Endodermal cell (in vitro differentiated cells): ENCODE results near the gene EMSY. TPM values are rescaled to one million over a fixed set of nuclear protein-coding genes. Genes with fewer than 3 reads are reported as not detected.

Experiments
- DNase-seq: peaks from one replicate; pipeline ENCODE4 v3.0.0-alpha.2; 2017
- H3K27ac ChIP-seq: 2 replicates; pipeline ENCODE4 v1.5.1; 2013; ENCODE audit warnings: mild to moderate bottlenecking, low read depth, low read length, moderate library complexity
- H3K27me3 ChIP-seq: 2 replicates; pipeline ENCODE4 v1.6.1; 2013; ENCODE audit warnings: mild to moderate bottlenecking, low read length, moderate library complexity; ENCODE audit not compliant: insufficient read depth, control insufficient read depth, poor library complexity, severe bottlenecking
- H3K36me3 ChIP-seq: 2 replicates; pipeline ENCODE4 v1.7.0; 2013; ENCODE audit warnings: mild to moderate bottlenecking, low read length, moderate library complexity; ENCODE audit not compliant: control insufficient read depth, insufficient read depth
- H3K4me1 ChIP-seq: one replicate; pipeline ENCODE4 v1.7.0; 2013; ENCODE audit warnings: low read length; ENCODE audit not compliant: control insufficient read depth, insufficient read depth
- H3K4me3 ChIP-seq: 2 replicates; pipeline ENCODE4 v1.5.1; 2013; ENCODE audit warnings: mild to moderate bottlenecking, low read length, moderate library complexity
- H3K9ac ChIP-seq: 2 replicates; pipeline ENCODE4 v1.6.1; 2013; ENCODE audit warnings: mild to moderate bottlenecking, low read length, moderate library complexity; ENCODE audit not compliant: poor library complexity, severe bottlenecking; ENCODE audit errors: extremely low read depth
- H3K9me3 ChIP-seq: 2 replicates; pipeline ENCODE4 v1.6.1; 2013; ENCODE audit warnings: mild to moderate bottlenecking, low read length, moderate library complexity; ENCODE audit not compliant: control insufficient read depth
- H3K27ac Mint-ChIP-seq: 2 replicates; pipeline ENCODE4 v1.8.0; 2020; ENCODE audit warnings: mixed read lengths
- H3K27me3 Mint-ChIP-seq: 2 replicates; pipeline ENCODE4 v1.8.0; 2021; ENCODE audit warnings: mild to moderate bottlenecking, mixed read lengths; ENCODE audit not compliant: insufficient read depth
- H3K36me3 Mint-ChIP-seq: 2 replicates; pipeline ENCODE4 v1.8.0; 2020; ENCODE audit warnings: low read depth, mixed read lengths
- H3K4me1 Mint-ChIP-seq: 2 replicates; pipeline ENCODE4 v1.8.0; 2020; ENCODE audit warnings: mixed read lengths
- H3K4me3 Mint-ChIP-seq: 2 replicates; pipeline ENCODE4 v1.8.0; 2020; ENCODE audit warnings: mild to moderate bottlenecking, moderate library complexity, mixed read lengths
- H3K9me3 Mint-ChIP-seq: 2 replicates; pipeline ENCODE4 v1.8.0; 2020; ENCODE audit warnings: mild to moderate bottlenecking, mixed read lengths
- CTCF ChIP-seq: fragments of 200-600 bp; sonication (generic); conservative IDR thresholded peaks from 2 replicates; pipeline ENCODE4 v1.5.0; 2021; ENCODE audit warnings: antibody characterized with exemption, mild to moderate bottlenecking
- WGBS, 2 experiments: methylation state at CpG; one replicate each; pipeline versions ENCODE4 v1.1.5 to v1.1.7; 2013; ENCODE audit warnings: missing lambda C conversion rate in 2 of 2, mixed read lengths in 1 of 2; ENCODE audit not compliant: insufficient coverage in 1 of 2, insufficient read length in 1 of 2; 5-methylcytosine and 5-hydroxymethylcytosine counted together
- long read RNA-seq, 4 experiments: library from polyadenylated mRNA in 2 of 4; library from RNA in 1 of 4; library from capped mRNA in 1 of 4; stranded (forward) in 3 of 4; unstranded in 1 of 4; transcript quantifications; one replicate each; pipeline ENCODE4 v2.0.0, GENCODE V29; 2020 to 2021; ENCODE audit warnings: inconsistent platforms in 1 of 4
- polyA plus RNA-seq, 2 experiments: library from polyadenylated mRNA; stranded (reverse); fragments of 50-300 nt; gene quantifications; one replicate each; pipeline ENCODE4 v1.2.3, GENCODE V29; 2013
- total RNA-seq, 2 donors: library from RNA; stranded (reverse); fragmentation: NEBNext Ultra II Directional in 1 of 2; extraction: Animal tissue kit (Norgen Biotek cat#: 25700) in 1 of 2; gene quantifications; 2 replicates in 1 of 2; 3 replicates in 1 of 2; pipeline ENCODE4 v1.2.1, GENCODE V29; 2021

The EMSY gene
- total RNA-seq = 10 to 100 TPM; 27.4 to 35.5 TPM
- polyA plus RNA-seq (2013, experiment 1 of 2) = 33.4 TPM
- 32.6 TPM for polyA plus RNA-seq (2013, experiment 2 of 2)
- long read RNA-seq, experiment 1, partial matches to known transcripts = 0 of 5 reads
- long read RNA-seq, experiment 1, other reads (novel, unspliced or antisense) = 4 of 5 reads
- long read RNA-seq, experiment 2, partial matches to known transcripts = 0 of 9 reads
- long read RNA-seq, experiment 2, other reads (novel, unspliced or antisense) = 9 of 9 reads
- long read RNA-seq, experiment 3, partial matches to known transcripts = 7 of 19 reads
- long read RNA-seq, experiment 3, other reads (novel, unspliced or antisense) = 12 of 19 reads
- long read RNA-seq, experiment 4, partial matches to known transcripts = 0 of 7 reads
- long read RNA-seq, experiment 4, other reads (novel, unspliced or antisense) = 6 of 7 reads

GRCh38 chr11:76444384-76445120, at the start of gene EMSY:
Gene EMSY, plus strand, starts transcription at chr11:76445018. Its CDS starts 1,921 bp downstream, at chr11:76446939.
- peaks cover 24% of the 10 kb centered on the region for H3K36me3 ChIP-seq
- H3K4me3 ChIP-seq = peak within 1 kb of the TSS; percentile 90
- H3K27me3 ChIP-seq = no peaks in the 10 kb centered on the region
- no peaks in the 10 kb centered on the region for H3K9me3 ChIP-seq
- peaks cover 3% of the 10 kb centered on the region for H3K4me1 ChIP-seq
- H3K27me3 Mint-ChIP-seq = no peaks in the 10 kb centered on the region
- H3K4me3 Mint-ChIP-seq = peak within 1 kb of the TSS; percentile 85
- peak within 1 kb of the TSS; percentile 84 for H3K27ac ChIP-seq
- H3K9me3 Mint-ChIP-seq = no peaks in the 10 kb centered on the region
- TF ChIP-seq CTCF = no peak
- peak; percentile 99 for DNase-seq
- H3K4me1 Mint-ChIP-seq = peaks cover 23% of the 10 kb centered on the region
- H3K36me3 Mint-ChIP-seq = peaks cover 16% of the 10 kb centered on the region
- H3K9ac ChIP-seq = peak within 1 kb of the TSS; percentile 97
- WGBS, 2 experiments = 0 to 1% methylated on average over 36 to 53 of the region's 53 CpGs
- H3K27ac Mint-ChIP-seq = peak within 1 kb of the TSS; percentile 99

- WGBS, 2 experiments = 86% methylated on average over 1 of the region's 1 CpG; no CpG with 5 or more reads in 1 of the 2 experiments
These were observed 49.5 kb upstream of the EMSY start for GRCh38 chr11:76395296-76395695.

More at GRCh38 chr11:76395296-76395695, 49.5 kb upstream of the EMSY start:
- Mint-ChIP-seq H3K27me3 (peaks cover 2% of the 10 kb centered on the region), H3K4me1 (no peaks in the 10 kb centered on the region), H3K36me3 (no peaks in the 10 kb centered on the region), H3K9me3 (no peaks in the 10 kb centered on the region), H3K4me3 (no peak overlapping the region), H3K27ac (no peak overlapping the region)
- Histone ChIP-seq H3K27me3 (no peaks in the 10 kb centered on the region), H3K27ac (no peak overlapping the region), H3K9ac (no peak overlapping the region), H3K36me3 (no peaks in the 10 kb centered on the region), H3K4me1 (no peaks in the 10 kb centered on the region), H3K9me3 (no peaks in the 10 kb centered on the region), H3K4me3 (no peak overlapping the region)
- TF ChIP-seq CTCF = no peak
- no peak for DNase-seq
